Transverse colon (tissue), 4 donors: Measurements from ENCODE around the gene BTBD10. TPM values are rescaled to one million over a fixed set of nuclear protein-coding genes. Genes with fewer than 3 reads are reported as not detected.

Experiments used
- DNase-seq: peaks from one replicate; pipeline ENCODE4 v3.0.0-alpha.2; 2019
- H3K27ac ChIP-seq, 4 donors: fragments of 200-600 bp; sonication (generic); 2 replicates each; pipeline ENCODE4 v1.5.1; 2016 to 2018; ENCODE audit warnings: inconsistent platforms in 4 of 4
- H3K27me3 ChIP-seq: fragments of 200-600 bp; sonication (generic); 2 replicates; pipeline ENCODE4 v1.5.1; 2017; ENCODE audit warnings: inconsistent platforms
- H3K36me3 ChIP-seq, 4 donors: fragments of 200-600 bp; sonication (generic); 2 replicates each; pipeline ENCODE4 v1.5.1; 2017 to 2019; ENCODE audit warnings: inconsistent platforms in 4 of 4
- H3K4me1 ChIP-seq, 4 donors: fragments of 200-600 bp; sonication (generic); 2 replicates each; pipeline ENCODE4 v1.5.1; 2017 to 2020; ENCODE audit warnings: inconsistent platforms in 4 of 4
- H3K4me3 ChIP-seq, 4 donors: fragments of 200-600 bp; sonication (generic); 1 replicate in 1 of 4; 2 replicates in 3 of 4; pipeline versions ENCODE4 v1.5.1 to v1.6.1; 2017 to 2019; ENCODE audit warnings: inconsistent platforms in 4 of 4
- H3K9me3 ChIP-seq, 2 donors: fragments of 200-600 bp; sonication (generic); 2 replicates each; pipeline ENCODE4 v1.5.1; 2017 to 2019; ENCODE audit warnings: inconsistent platforms in 2 of 2
- EP300 ChIP-seq: sonication (generic); formaldehyde crosslinking; IDR thresholded peaks from one replicate; pipeline ENCODE4 v1.6.1; 2017; ENCODE audit warnings: antibody characterized with exemption, low read depth
- POLR2A ChIP-seq: fragments of 450-650 bp; IDR thresholded peaks from one replicate; pipeline ENCODE4 v1.6.1; 2016; ENCODE audit warnings: antibody characterized with exemption, mild to moderate bottlenecking, moderate library complexity
- POLR2AphosphoS5 ChIP-seq, 3 donors: sonication (generic); formaldehyde crosslinking; IDR thresholded peaks; one replicate each; pipeline ENCODE4 v1.6.1; 2016; ENCODE audit warnings: antibody characterized with exemption in 3 of 3
- WGBS, 2 donors: methylation state at CpG; one replicate each; pipeline ENCODE4 v1.1.5; 2018; ENCODE audit warnings: low coverage in 1 of 2; 5-methylcytosine and 5-hydroxymethylcytosine counted together
- in situ Hi-C, 4 donors: fragments of 200-750 bp; cut with MboI; loops; one replicate each; pipeline versions ENCODE4 v1.15.0 to v1.15.1; 2017; ENCODE audit warnings: low sequenced_read_pairs in 3 of 4, low pct_ligation_motif_present in 1 of 4, low pct_unique_long_range_greater_than_20kb in 1 of 4
- intact Hi-C: fragments of 100-400 bp; cut with DNase I; formaldehyde crosslinking; loops from one replicate; pipeline ENCODE4 v1.15.1; 2023; ENCODE audit warnings: low total_unique reads
- total RNA-seq, 4 donors: library from RNA; depleted of rRNA; stranded (reverse); fragments of >200 nt; gene quantifications; one replicate each; pipeline ENCODE4 v1.1.0, GENCODE V29; 2016
- TF ChIP-seq, protein P1 (sequence below), 5 experiments: fragments of 200-600 bp in 3 of 5; fragments of 450-650 bp in 2 of 5; sonication (generic) in 3 of 5; IDR thresholded peaks; 1 replicate in 2 of 5; 2 replicates in 3 of 5; pipeline ENCODE4 v1.5.1; 2016 to 2017; ENCODE audit warnings: antibody characterized with exemption in 5 of 5, inconsistent platforms in 3 of 5, mild to moderate bottlenecking in 2 of 5, moderate library complexity in 1 of 5

The BTBD10 gene
- total RNA-seq, 4 donors from 2014 or later, result 9.0 to 39.9 (median 32.9) TPM

- Histone ChIP-seq H3K9me3 (no peaks in the 10 kb centered on the region), H3K4me3 (no peak overlapping the region), H3K27ac (no peak overlapping the region), H3K36me3 (peaks cover 0 to 37% (median 8%) of the 10 kb centered on the region in 4 donors), H3K4me1 (no peaks in the 10 kb centered on the region), H3K27me3 (no peaks in the 10 kb centered on the region)
- TF ChIP-seq POLR2A (no peak), EP300 (no peak), POLR2AphosphoS5 (IDR thresholded peaks at IDR 0.05) (no peak)
- TF ChIP-seq, protein P1, sequence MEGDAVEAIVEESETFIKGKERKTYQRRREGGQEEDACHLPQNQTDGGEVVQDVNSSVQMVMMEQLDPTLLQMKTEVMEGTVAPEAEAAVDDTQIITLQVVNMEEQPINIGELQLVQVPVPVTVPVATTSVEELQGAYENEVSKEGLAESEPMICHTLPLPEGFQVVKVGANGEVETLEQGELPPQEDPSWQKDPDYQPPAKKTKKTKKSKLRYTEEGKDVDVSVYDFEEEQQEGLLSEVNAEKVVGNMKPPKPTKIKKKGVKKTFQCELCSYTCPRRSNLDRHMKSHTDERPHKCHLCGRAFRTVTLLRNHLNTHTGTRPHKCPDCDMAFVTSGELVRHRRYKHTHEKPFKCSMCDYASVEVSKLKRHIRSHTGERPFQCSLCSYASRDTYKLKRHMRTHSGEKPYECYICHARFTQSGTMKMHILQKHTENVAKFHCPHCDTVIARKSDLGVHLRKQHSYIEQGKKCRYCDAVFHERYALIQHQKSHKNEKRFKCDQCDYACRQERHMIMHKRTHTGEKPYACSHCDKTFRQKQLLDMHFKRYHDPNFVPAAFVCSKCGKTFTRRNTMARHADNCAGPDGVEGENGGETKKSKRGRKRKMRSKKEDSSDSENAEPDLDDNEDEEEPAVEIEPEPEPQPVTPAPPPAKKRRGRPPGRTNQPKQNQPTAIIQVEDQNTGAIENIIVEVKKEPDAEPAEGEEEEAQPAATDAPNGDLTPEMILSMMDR (IDR thresholded peaks at IDR 0.05), result no peak
- 93 to 96% methylated on average over 3 to 9 of the region's 9 CpGs for WGBS, 2 donors
- no peak for DNase-seq
- in situ Hi-C loops (no loop called here), intact Hi-C loops (no loop called here)
Measured at GRCh38 chr11:13362596-13363109, 100.4 kb downstream of the BTBD10 start.

DNA sequence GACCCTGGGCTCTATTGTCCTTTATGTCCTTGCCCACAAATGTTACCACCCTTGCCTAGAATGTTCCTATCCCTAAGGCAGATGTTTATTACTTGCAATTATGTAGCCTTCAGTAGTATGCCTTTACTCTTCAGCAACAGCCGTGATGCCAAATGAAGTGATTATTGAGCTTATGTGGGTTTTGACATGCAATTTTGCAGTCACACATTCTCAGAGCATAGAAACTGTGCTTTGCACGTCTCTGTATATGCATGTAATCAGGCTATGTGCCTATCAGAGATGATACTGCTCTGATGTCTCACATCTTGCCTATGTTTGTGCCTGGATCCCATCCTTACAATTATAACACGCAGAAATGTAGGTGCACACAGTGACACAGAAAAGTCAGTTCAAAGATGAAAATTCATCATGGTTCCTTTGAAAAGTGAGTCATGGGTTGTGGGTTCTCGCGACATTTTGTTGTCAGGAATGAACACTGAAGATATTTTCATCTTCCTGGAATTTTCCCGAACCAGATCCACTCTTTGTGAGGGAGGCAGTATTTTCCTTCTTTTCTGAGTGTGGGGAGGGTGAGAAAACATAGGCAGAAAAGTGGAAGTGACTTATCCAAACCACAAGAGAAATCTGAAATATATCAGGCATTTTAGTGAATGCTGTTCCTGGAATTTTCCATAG is 104.3 kb downstream of the BTBD10 start:
- Histone ChIP-seq H3K36me3 (peaks cover 0 to 21% (median 5%) of the 10 kb centered on the region in 4 donors), H3K4me1 (no peaks in the 10 kb centered on the region), H3K4me3 (no peak overlapping the region), H3K9me3 (no peaks in the 10 kb centered on the region), H3K27me3 (no peaks in the 10 kb centered on the region), H3K27ac (no peak overlapping the region)
- WGBS, 2 donors, result 93 to 94% methylated on average over 6 of the region's 6 CpGs
- DNase-seq, result no peak
- in situ Hi-C loops, result no loop called here
- intact Hi-C loops, result no loop called here
- TF ChIP-seq EP300 (no peak), POLR2A (no peak), POLR2AphosphoS5 (IDR thresholded peaks at IDR 0.05) (no peak)
- TF ChIP-seq, protein P1 (IDR thresholded peaks at IDR 0.05), result no peak

DNA sequence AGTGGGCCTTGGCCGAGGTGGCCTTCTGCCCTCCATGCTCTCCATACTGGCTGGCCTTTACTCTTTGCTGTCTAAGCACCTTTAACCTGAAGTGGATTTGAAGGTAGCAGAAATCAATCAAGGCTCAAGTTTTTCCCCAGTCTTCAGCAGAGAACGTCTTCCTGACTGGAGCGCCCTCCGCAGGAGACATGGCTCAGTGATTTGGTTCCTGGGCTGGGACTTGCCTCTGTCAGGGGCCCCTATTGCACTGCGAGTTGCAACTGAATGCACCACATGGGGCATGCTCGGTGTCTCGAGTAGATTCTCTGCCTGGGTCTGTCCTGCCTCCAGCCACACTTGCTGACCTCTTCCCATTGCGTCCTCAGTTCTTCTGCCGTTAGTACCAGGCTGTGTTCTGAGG is 105.8 kb downstream of the BTBD10 start:
- Histone ChIP-seq H3K27me3 (no peaks in the 10 kb centered on the region), H3K27ac (no peak overlapping the region), H3K4me1 (no peaks in the 10 kb centered on the region), H3K4me3 (no peak overlapping the region), H3K9me3 (no peaks in the 10 kb centered on the region), H3K36me3 (peaks cover 0 to 19% (median 5%) of the 10 kb centered on the region in 4 donors)
- intact Hi-C loops (no loop called here), in situ Hi-C loops (no loop called here)
- 97% methylated on average over 9 of the region's 9 CpGs; no CpG with 5 or more reads in 1 of the 2 donors for WGBS, 2 donors
- no peak for DNase-seq
- no peak for TF ChIP-seq EP300
- TF ChIP-seq POLR2AphosphoS5 (IDR thresholded peaks at IDR 0.05), result no peak
- TF ChIP-seq POLR2A, result no peak
- TF ChIP-seq, protein P1 (IDR thresholded peaks at IDR 0.05), result no peak

DNA sequence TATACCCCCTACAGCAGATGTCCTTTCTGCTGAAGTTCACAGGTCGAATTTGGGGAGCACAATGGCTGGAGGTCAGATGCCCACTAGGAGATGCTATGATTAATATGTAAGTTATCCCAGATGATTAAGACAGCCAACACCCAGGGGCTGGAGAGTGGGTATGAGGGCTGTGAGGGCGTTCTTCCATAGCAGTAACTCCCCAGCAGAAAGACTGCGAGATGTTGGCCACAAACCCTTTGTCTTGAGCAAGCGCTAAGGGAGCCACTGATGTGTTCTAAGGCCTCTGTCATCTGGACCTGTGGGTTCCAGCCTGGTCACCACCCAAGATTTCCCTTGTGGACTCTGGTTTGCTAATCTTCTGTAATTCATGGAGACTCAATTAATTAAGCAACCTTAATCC is 107.8 kb downstream of the BTBD10 start:
- no peaks in the 10 kb centered on the region for H3K4me1 ChIP-seq
- intact Hi-C loops (no loop called here), in situ Hi-C loops (no loop called here)
- TF ChIP-seq EP300 (no peak), POLR2A (no peak), POLR2AphosphoS5 (IDR thresholded peaks at IDR 0.05) (no peak)
- TF ChIP-seq, protein P1 (IDR thresholded peaks at IDR 0.05), result no peak
- WGBS, 2 donors, result 93% methylated on average over 4 of the region's 4 CpGs; no CpG with 5 or more reads in 1 of the 2 donors
- H3K36me3 ChIP-seq, result peaks cover 0 to 19% (median 5%) of the 10 kb centered on the region in 4 donors
- H3K27me3 ChIP-seq, result no peaks in the 10 kb centered on the region
- H3K9me3 ChIP-seq, result no peaks in the 10 kb centered on the region
- no peak for DNase-seq
- no peak overlapping the region for H3K27ac ChIP-seq
- no peak overlapping the region for H3K4me3 ChIP-seq
